Ishikawa (cell line): ENCODE measurements around the gene CYB5R4.

Experiments
- CEBPB ChIP-seq: IDR thresholded peaks from 2 replicates; pipeline ENCODE4 v1.6.1; 2012
- CREB1 ChIP-seq: IDR thresholded peaks from 2 replicates; pipeline ENCODE4 v1.6.1; 2012; ENCODE audit warnings: low read depth
- EGR1 ChIP-seq: IDR thresholded peaks from 2 replicates; pipeline ENCODE4 v1.6.1; 2012
- EP300 ChIP-seq: IDR thresholded peaks from 2 replicates; pipeline ENCODE4 v1.6.1; 2012; ENCODE audit warnings: borderline replicate concordance
- FOXM1 ChIP-seq: IDR thresholded peaks from 2 replicates; pipeline ENCODE4 v1.6.1; 2012; ENCODE audit warnings: low read depth, borderline replicate concordance
- NFIC ChIP-seq: IDR thresholded peaks from 2 replicates; pipeline ENCODE4 v1.6.1; 2012
- RAD21 ChIP-seq: IDR thresholded peaks from 2 replicates; pipeline ENCODE4 v1.6.1; 2012; ENCODE audit warnings: low read depth
- REST ChIP-seq: IDR thresholded peaks from 2 replicates; pipeline ENCODE4 v1.6.1; 2012; ENCODE audit warnings: low read depth, mild to moderate bottlenecking
- TAF1 ChIP-seq: IDR thresholded peaks from 2 replicates; pipeline ENCODE4 v1.6.1; 2012; ENCODE audit warnings: low read depth, mild to moderate bottlenecking
- TCF12 ChIP-seq: IDR thresholded peaks from 2 replicates; pipeline ENCODE4 v1.6.1; 2012; ENCODE audit warnings: low read depth
- TEAD4 ChIP-seq: IDR thresholded peaks from 2 replicates; pipeline ENCODE4 v1.6.1; 2012
- USF1 ChIP-seq: IDR thresholded peaks from 2 replicates; pipeline ENCODE4 v1.6.1; 2012
- YY1 ChIP-seq: IDR thresholded peaks from 2 replicates; pipeline ENCODE4 v1.6.1; 2012; ENCODE audit warnings: low read depth
- ZBTB7A ChIP-seq: IDR thresholded peaks from 2 replicates; pipeline ENCODE4 v1.6.1; 2012; ENCODE audit warnings: low read depth
- TF ChIP-seq, protein P1 (sequence below): IDR thresholded peaks from 2 replicates; pipeline ENCODE4 v1.6.1; 2012

The CYB5R4 gene

GRCh38 chr6:83822629-83823169, 36.8 kb upstream of the CYB5R4 start:
- TF ChIP-seq FOXM1 (no peak), NFIC (no peak), TAF1 (no peak), RAD21 (no peak), TEAD4 (no peak), CEBPB (no peak), EGR1 (no peak), TCF12 (no peak), CREB1 (no peak), EP300 (no peak), REST (no peak), YY1 (no peak), USF1 (no peak)
- TF ChIP-seq, protein P1, sequence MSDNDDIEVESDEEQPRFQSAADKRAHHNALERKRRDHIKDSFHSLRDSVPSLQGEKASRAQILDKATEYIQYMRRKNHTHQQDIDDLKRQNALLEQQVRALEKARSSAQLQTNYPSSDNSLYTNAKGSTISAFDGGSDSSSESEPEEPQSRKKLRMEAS, result no peak

DNA sequence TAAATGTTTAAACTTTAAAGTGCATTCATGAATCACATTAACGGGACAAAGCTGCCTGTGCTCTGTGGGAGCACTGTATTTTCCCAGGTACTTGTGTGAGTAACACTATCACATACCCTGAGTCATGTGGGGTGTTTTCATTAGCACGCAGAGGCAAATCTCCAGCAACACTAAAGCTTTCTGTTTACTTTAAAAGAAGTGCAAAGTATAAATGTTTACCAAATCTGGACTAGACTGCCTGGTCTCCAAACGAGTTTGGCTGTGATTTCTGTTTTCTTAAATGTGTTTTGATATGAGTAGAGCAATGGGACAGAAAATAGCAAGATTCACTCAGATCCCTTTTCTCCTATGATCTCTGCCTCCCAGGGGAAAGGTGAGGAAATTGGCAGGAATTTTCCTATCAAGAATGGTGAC, 35.1 kb upstream of the CYB5R4 start:
- TF ChIP-seq EGR1, result no peak
- no peak for TF ChIP-seq REST

- no peak for TF ChIP-seq REST
- TF ChIP-seq TAF1, result no peak
- no peak for TF ChIP-seq TCF12
- TF ChIP-seq TEAD4, result no peak
- TF ChIP-seq USF1, result no peak
- TF ChIP-seq, protein P1, result no peak
- TF ChIP-seq RAD21, result no peak
- TF ChIP-seq ZBTB7A, result no peak
Measured at GRCh38 chr6:83824831-83825230, 34.7 kb upstream of the CYB5R4 start.

GRCh38 chr6:83827050-83827449, 32.4 kb upstream of the CYB5R4 start:
- TF ChIP-seq EGR1, result no peak
- no peak for TF ChIP-seq ZBTB7A
- TF ChIP-seq TCF12, result no peak
- no peak for TF ChIP-seq CEBPB
- no peak for TF ChIP-seq NFIC
- TF ChIP-seq, protein P1, result no peak
- TF ChIP-seq REST, result no peak
- no peak for TF ChIP-seq CREB1
- TF ChIP-seq FOXM1, result no peak
- TF ChIP-seq TEAD4, result no peak
- no peak for TF ChIP-seq YY1
- TF ChIP-seq EP300, result no peak
- no peak for TF ChIP-seq USF1
- TF ChIP-seq RAD21, result no peak
- no peak for TF ChIP-seq TAF1
